NCI-H128 (cell line): ENCODE measurements around the gene TIMP1.
"Not testable (repeated sequence)": the region's sequence is repeated elsewhere in the genome, so short reads cannot be mapped to it uniquely, and the experiment has no call there.

Experiments
- DNase-seq: peaks from one replicate; lab custom pipeline; 2025; ENCODE audit not compliant: unreplicated experiment; lab: John Stamatoyannopoulos, UW

The TIMP1 gene

DNA sequence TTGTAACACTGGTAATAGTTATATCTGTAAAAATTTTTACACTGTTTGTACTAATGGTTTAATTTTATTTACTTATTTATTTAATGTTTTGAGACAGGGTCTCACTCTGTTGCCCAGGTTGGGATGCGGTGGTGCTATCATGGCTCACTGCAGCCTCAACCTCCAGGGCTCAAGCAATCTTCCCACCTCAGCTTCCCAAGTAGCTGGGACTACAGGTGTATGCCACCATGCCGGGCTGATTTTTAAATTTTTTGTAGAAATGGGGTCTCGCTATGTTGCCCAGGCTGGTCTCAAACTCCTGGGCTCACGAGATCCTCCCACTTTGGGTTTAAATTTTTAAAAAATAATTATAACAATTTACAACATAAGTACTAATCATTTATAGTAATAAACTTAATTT lies 20.9 kb downstream of the TIMP1 start:
- DNase-seq, result not testable (repeated sequence)

DNA sequence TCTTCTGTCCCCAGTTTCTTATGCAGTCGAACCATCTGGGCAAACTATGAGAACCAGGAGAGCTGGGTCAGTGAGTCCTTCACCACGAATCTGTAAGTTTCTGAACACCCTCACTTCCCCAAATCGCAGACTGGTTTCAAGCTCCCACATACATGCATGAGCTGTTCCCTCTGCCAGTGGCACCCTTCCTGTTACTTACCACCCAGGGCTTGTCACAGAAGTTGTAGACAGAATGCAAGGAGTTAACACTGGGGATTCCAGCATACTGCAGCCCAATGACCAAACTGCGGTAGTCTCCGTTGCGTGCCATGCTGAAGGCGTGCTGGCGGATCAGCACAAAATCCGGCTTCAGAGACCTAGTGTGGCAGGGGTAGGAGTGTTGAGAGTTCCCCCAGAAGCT lies 22.8 kb downstream of the TIMP1 start:
- DNase-seq, result no peak

DNA sequence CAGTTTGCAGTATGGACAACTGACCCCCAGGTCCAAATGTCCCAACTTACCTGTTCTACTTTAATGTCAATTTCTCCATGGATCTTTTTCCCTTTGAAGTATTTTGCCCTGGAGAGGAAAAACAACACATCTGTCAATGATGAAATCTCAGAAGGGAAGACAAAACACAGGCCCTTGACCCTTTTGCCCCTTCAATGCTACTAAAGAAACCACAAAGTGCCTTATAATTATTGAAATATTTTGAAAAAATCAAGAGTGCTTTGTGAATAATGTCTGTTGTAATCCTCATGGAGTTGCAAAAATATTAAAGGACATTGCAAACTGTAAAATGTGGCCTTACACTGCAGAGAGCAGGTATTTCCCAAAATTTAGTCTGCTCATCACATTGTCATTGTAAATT lies 24.9 kb downstream of the TIMP1 start:
- DNase-seq, result no peak

DNA sequence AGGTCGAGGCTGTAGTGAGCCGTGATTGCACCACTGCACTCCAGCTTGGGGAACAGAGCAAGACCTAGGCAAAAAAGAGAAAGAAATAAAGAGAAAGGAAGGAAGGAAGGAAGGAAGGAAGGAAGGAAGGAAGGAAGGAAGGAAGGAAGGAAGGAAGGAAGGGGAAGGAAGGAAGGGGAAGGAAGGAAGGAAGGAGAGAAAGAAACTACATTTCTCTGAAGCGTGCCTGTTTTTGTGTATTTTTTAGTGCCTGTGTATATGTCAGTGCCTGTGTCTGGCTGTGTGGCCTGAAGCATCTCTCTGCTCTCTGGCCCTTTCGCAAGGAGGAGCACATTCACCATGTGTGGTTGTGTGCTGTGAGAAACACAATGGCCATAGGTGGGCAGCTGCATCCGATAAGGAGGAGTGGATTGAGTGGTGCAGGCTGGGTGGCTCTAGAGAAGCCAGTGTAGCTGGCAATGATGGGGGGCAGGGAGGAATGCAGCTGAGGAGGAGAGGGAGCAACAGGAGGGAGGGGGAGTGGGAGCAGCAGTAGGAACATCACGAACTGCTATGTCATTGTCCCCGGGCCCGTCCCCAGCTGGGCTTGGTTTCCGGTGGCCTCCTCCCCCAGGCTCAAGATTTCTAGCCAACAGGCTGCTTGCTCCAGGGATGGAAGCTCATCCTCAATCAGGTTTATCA lies 26.0 kb downstream of the TIMP1 start:
- DNase-seq, result no peak

DNA sequence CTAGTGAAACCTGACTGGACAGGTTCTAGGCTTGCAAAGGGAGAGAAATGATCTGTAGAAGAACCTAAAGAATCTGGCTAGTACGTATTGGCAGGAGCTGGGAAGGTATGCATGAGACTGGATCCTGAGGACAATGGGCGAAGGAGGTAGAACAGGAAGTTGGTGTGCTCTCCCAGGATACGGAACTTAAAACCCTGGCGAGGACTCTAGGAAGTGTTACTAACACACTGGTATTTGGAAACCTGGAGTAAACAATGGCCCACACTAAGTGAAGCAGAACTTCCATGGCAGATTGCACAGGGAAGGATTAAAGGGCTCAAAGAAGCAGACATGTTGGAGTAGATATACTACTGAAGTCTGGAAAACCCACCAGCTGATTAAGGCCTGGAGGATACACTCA lies 28.3 kb downstream of the TIMP1 start:
- DNase-seq, result no peak

DNA sequence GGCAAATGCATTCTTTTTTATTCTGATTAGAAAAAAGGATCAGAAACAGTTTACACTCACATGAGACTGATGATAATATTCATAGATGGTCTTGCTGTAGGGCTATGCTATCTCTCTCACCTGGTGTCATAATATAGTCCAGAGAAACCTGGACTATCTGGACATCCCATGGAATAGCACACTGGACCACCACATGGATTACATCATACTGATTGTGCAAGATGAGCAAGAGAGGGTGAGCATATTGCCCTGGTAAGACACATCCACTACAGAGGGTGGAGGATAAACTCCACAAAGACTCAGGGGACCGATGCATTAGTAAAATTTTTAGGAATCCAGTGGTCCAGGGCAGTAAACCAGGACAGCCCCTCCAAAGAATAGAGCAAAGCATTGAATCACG lies 29.3 kb downstream of the TIMP1 start:
- no peak for DNase-seq

DNA sequence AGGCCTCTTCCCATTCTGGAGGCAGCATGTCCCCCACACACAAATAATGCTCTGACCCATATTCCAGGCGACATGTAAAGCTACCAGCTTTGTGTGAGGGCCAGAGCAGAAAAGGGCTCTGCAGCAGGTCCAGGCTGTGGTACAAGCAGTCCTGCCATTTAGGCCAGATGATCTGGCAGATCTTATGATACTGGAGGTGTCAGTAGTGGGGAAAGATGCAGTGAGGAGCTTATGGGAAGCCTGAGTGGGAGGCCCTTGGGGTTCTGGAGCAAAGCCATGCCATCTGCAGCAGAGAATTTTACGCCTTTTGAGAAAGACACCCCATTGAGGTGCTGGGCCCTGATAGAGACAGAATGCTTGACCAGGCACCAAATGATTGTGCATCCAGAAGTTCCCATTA lies 29.7 kb downstream of the TIMP1 start:
- no peak for DNase-seq

DNA sequence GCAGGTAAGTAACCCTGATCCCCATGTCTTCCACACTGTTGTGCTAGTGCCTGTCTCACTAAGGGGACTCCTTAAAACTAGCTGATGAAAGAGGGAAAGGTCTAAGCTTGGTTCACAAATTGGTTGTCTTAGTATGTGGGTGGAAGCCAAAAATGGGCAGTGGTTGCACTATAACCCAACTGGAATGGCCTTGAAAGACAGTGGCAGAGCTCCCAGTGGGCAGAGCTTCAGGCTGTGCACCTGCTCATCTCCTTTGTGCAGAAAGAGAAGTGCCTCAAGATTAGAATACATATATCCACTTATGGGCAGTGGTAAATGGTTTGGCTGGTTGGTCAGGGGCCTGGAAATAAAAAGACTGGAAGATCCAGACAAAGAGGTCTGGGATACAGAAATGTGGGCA lies 30.2 kb downstream of the TIMP1 start:
- no peak for DNase-seq

DNA sequence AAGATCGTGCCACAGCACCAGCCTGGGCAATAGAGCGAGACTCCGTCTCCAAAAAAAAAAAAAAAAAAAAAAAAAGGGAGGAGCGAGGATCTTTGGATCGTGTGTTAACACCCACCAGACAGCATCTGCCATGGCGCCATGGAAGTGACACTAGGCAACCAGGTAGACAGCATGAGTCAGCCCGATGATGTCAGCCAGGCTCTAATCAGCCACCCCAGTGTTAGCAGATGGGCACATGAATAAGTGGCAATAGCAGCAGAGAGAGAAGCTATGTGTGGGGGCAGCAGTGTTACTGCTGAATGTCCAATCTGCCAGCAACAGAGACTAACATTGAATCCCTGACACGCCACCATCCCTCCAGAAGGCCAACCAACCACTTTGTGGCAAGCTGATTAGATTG lies 30.8 kb downstream of the TIMP1 start:
- no peak for DNase-seq

DNA sequence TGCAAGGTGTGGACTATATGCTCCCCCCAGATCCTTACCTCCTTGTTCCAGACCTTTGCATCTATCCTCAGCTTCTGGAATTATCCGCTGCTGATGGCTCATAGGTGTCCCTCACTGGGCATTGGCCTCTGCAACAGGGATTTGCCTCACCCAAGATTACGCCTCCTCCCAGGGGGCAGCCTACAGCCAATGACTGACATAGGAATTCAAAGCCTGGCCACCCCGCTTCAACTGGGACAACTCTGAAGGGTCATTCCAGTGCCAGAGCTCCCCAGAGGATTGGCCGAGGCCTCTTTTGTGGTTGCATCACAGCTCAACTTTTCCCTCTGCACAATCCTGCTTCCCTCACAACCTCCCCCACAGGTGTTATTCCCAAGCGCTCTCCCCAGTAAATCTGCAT lies 32.4 kb downstream of the TIMP1 start:
- no peak for DNase-seq

DNA sequence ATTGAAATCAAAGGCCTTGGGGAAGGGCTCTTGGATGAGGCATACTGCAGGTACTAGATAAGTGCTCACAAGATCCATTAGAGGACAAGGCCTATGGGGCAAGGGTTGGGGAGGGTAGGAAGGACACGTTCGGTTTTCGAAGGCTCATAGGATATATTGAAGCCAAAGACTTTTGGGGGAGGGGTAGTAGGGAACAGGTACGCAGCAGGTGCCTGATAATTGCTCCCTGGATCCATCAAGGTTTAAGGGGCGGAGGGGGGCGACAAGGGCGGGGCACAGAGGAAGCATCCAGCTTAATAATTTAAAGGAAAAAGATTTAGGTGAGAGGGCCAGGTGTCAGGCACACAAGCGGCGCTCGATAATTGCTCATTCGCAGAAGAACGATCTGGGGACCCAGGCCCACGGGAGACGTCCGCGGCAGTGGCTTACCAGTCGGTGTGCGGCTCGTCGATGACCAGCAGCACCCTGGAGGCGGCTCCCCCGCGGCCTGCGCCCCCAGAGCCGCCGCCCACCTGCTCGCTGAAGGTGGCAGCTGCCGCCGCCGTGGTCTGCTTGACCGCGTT lies 36.8 kb downstream of the TIMP1 start:
- no peak for DNase-seq

DNA sequence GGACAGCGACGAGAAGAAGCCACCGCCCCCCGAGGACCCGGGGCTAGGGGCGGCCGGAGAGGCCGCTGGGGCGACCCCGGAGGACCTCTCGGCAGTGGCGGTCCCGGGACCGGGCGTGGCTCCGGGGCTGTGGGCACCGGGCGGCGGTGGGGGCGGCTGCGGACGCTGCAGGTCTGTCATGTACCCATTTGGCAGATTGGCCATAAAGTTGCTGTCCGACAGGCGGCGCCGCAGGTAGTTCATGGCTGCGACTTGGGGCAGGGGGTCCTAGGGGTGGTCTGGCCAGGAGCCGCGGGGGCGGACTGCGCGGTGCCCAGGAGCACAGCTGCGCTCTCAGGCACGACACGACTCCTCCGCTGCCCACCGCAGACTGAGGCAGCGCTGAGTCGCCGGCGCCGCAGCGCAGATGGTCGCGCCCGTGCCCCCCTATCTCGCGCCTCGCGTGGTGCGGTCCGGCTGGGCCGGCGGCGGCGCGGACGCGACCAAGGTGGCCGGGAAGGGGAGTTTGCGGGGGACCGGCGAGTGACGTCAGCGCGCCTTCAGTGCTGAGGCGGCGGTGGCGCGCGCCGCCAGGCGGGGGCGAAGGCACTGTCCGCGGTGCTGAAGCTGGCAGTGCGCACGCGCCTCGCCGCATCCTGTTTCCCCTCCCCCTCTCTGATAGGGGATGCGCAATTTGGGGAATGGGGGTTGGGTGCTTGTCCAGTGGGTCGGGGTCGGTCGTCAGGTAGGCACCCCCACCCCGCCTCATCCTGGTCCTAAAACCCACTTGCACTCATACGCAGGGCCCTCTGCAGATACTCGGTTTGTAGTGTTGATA lies 37.5 kb downstream of the TIMP1 start, which contains the start of gene SYN1:
SYN1 (minus strand) TSS at position 372 of the 817 bp plus-strand sequence; CDS start at position 243, 129 bp downstream.
- peak; percentile 53 for DNase-seq

DNA sequence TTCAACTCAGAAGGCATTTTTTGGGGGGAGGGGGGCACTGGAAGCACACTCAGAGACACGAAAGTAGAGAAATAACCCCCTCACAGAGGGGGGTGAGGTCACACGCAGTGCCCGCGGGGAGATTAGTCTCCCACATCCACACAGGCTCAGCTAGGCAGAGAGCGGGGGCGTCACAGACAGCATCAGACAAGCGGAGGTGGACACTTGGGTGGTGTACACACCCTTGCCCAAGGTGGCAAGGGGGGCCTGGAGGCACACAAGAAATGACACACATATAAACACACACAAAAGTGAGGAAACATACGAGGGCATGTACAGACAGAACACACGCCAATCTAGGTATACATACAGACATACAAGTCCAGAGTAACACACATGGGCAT lies 38.1 kb downstream of the TIMP1 start:
- no peak for DNase-seq

DNA sequence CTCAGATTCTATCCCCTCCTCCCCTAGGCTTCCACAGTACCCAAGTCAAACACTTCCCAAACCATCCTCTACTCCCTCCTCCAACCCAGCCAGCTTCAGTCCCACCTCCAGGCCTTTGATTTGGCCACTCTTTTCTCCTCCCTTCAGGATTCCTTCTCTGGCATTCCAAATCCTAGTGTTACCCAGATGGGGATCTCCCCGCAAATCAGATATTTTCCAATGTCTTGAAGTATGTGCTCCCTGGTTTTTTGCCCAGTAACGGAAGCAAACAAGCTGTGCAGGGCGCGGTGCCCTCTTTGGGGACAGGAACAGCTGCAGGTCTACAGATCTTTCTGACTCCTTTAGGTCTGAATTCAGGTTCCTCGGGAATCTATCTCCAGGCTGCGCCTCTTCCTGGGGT lies 39.6 kb downstream of the TIMP1 start:
- DNase-seq, result no peak

DNA sequence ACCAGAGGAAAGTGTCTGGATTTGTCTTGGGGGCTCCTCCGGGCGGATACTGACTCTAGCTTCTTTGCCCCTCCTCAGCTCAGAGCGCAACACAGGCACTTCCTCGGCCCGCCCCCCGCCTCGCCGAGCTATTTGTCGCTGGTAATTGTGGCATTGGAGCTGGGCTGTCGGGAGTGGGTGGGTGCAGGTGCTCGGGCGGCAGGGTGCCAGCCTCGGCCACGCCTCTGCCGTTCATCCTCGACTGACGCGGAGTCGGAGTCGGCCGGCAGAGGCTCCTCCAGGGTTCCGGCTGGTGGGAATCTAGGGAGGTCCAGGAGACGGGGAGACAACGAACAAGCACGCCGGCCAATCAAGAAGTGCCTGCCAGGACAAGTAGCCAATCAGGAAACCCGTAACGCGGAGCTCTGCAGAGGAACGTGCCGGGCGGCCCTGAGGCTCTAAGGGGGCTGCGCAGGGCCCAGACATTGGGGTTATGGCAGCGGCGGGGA lies 41.3 kb downstream of the TIMP1 start:
- DNase-seq, result peak; percentile 70

DNA sequence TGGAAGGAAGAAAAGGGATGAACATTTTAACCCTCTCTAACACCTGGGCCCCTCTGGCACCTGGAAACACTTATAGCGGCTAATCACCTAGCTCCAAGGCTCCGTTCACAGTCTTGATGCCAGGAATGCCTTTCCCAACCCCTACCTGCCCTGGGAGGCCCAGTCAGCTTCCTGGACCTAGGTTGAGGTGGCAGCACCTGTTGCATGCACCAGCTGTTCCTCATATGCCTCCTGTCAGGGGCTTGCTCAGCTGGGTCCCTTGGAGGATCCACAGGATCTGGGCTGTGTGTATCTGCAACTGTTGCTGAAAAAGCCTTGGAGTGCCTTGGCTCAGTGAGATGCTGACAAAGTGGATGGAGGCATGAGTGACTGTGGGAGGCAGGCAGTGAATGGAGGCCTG lies 43.1 kb downstream of the TIMP1 start:
- no peak for DNase-seq

DNA sequence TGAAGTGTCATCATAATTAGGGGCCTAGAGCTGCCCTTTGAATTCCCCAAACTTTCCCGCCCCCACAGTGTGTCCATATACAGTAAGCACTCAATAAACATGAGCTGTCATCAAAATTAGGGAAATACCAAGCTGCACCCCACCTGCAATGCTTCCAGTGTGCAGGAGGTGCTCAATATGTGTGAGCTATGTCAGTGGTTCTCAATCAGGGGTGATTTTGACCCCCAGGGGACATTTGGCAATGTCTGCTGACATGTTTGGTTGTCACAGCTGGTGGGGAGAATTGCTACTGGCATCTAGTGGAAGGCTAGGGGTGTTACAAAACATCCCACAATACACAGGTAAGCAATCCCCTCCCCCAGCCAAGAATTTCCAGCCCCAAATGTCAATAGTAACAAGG lies 46.7 kb downstream of the TIMP1 start:
- no peak for DNase-seq

DNA sequence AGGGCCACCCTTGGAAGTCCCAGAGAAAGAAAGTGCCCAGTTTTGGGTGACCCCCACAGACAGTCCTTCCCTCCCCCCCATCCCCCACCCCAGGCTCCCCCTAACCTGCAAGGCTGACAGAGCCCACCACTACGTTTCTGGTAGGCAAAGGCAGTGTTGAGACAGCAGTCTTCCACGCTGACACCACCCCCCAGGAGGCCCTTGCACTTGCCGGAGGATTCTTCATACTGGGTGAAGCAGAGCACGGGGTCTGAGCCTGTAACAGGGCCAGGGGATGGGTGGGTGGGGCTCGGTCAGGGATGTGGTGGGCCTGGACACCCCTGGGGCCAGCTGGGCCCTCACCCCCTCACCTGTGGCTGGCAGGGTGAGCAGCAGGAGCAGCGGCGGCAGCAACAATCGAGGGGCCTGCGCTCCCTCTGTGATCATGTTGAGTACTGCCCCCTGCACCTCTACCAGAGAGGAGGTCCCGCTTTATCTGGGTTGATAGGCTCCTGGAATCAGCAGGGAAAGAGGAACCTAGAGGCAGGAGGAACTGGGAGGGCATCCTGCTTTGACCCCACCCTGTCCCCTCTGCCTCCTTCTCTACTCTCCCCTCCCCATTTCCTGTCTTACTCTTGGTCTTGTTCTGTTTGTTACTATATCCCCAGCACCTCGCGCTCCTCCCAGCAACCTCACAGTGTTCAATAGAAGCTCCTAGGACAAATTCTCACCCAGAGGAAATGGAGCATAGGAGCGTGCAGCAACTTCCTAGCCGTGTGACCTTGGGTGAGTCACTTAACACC lies 47.4 kb downstream of the TIMP1 start, which contains the start of gene CFP:
CFP (minus strand) TSS at position 512 of the 782 bp plus-strand sequence; CDS start at position 426, 86 bp downstream.
- no peak for DNase-seq

DNA sequence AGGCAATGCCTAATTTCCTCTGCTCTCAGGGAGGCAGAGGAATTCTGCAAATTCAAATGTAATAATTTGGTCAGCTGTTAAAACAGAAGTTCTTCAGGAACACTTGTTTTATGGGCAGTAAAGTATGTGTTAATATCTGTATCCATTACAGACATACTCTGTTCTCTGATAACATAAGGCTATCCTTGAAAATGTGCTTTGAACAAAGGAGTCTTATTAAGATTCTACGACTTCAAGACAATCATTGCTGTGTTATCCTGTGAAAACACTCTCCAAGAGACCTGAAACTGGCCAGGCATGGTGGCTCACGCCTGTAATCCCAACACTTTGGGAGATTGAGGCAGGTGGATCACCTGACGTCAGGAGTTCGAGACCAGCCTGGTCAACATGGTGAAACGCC lies 49.4 kb downstream of the TIMP1 start:
- DNase-seq, result no peak

DNA sequence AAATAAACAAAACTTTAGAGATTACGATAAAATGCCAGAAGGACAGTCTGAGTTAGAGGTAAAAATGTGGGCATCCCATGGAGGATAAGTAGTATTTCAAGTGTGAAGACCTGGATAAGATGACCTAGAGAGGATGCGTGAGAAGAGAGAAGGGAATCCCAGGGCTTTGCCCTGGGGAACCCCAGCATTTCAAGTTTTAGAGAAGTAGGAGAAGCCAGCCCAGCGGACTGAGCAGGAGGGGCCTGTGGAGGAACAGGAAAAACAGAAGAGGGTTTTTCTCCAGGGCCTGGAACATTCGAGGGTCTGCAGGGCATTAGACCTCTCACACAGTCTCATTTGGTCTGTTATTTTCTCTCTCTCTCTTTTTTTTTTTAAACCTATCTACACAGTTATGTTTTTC lies 50.4 kb downstream of the TIMP1 start:
- no peak for DNase-seq
